Stimulated activated CD4-positive, alpha-beta T cell treated with anti-CD3 and anti-CD28 coated beads, TNF-alpha, amount 100 ng/mL, for 4 hours (primary cell): ENCODE results near the gene FIGNL1.

Experiments used
- DNase-seq, 3 experiments: peaks; one replicate each; pipeline ENCODE4 v3.0.0-alpha.2; 2020; ENCODE audit warnings: low read depth in 3 of 3

The FIGNL1 gene

DNA sequence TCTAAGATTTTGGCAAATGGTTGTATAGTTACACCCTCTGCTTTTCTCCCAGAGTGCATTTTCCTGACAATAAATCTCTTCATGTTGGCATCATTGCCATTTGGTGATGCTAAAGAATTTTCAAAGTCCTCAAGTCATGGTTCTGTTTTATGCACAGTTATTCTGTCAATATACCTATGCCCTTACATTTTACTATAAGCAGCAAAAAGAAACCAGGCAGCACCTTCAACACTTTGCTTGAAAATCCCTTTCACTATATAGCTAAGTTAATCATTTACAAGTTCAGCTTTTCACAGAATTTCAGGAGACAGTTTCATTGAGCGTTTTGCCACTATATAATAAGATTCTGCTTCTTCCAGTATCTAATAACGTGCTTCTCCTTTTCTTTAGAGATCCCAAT, 22.6 kb downstream of the FIGNL1 start:
- DNase-seq = no peak

DNA sequence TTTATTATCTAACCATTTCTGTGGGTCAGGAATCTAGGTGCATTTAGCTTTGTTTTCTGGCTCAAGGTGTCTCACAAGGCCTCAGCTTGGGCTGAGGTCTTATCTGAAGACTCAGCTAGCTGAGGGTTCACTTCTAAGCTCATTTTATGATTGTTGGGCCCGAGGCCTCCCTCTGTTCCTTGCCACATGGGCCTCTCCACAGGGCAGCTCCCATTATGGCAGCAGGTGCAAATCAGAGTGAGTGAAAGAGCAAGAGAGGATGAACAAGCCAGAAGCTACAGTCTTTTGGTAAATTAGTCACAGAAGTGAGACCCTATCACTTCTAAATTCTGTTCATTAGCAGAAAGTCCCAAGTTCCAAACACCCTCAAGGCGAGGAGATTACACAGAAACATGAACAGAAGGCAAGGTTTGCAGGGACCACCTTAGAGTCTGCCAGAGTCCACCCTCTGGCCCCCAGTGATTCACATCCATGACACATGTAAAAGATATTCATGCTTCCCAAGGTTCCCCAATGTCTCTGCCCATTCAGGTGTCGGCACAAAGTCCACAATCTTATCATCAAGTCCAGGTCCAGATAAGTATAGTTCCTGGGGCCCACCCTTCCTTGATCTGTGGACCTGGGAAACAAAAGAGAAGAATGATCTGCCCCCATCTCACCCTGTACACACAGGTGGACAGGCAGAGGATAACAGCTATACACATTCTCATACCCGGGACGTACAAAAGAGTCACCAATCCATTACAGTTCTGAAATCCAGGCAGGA, 23.7 kb downstream of the FIGNL1 start:
- DNase-seq = no peak

DNA sequence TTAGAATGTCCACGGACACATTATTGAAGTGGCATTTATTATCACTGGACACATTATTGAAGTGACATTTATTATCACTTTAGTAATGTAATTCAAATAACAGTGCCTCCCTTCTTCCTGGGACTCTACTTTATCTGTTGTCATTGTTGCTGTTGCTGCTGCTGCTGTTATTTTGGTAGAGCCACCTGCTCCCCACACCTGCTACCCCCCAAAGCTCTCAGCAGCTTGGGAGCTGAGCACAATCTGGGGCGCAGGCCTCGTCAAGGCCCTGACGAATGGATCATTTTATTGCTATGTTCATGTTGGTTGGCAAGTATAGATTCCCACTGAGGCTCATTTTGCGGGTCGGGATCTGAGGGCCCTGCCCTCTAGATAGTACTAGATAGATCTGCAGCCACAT, 24.8 kb downstream of the FIGNL1 start:
- DNase-seq = no peak

DNA sequence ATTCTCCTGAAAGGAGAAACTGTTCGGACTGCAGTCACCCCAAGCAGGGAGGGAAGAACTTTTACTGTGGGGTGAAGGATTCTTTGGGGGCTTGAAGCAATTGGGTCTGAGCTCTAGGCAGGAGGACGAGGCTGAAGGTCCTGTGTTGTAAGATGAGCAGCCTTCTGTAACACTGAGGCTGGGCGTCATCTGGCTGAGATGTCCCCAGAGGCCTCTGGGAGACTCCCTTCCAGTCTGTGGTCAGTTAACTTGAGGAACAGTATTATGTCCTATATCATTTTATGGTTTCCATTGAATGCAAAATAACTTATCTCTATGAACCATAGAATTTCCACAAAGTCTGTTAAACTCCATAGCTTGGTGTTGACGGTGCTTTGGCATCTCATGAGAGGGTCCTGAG, 26.3 kb downstream of the FIGNL1 start:
- DNase-seq = no peak

DNA sequence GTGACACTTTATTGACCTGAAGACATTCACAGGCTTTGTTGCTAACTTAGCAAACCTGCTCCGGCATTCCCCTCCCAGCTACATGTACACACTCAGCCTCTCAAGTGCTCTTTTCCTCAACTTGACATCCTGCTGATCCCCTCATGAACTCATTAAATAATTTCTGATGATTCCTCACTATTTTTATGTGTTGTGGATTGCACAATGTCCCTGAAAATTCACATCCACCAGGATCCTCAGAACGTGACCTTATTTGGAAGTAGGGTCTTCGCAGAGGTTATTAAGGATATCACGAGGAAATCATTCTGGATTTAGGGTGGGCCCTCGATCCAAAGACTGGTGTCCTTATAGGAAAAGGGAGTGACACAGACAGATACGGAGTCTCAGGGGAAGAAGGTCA, 27.3 kb downstream of the FIGNL1 start:
- no peak for DNase-seq

DNA sequence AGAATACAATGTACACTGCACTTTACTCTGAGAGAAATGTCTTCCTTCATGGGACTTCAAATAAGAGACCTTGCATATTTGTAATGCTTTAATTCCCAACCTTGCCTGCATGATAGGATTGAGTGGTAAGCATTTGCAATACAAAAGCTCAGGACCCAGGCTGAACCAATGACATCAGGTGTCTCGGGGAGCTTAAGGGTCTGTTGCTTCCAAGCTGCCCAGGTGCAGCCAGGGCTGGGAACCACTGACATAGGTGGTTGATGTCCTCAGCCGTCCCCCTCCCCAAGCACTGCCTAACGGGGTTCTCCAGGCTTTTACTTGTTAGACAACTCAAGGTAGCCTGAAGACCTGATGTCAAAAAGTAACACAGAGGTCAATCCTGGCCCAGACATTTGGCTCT, 29.1 kb downstream of the FIGNL1 start:
- no peak for DNase-seq

DNA sequence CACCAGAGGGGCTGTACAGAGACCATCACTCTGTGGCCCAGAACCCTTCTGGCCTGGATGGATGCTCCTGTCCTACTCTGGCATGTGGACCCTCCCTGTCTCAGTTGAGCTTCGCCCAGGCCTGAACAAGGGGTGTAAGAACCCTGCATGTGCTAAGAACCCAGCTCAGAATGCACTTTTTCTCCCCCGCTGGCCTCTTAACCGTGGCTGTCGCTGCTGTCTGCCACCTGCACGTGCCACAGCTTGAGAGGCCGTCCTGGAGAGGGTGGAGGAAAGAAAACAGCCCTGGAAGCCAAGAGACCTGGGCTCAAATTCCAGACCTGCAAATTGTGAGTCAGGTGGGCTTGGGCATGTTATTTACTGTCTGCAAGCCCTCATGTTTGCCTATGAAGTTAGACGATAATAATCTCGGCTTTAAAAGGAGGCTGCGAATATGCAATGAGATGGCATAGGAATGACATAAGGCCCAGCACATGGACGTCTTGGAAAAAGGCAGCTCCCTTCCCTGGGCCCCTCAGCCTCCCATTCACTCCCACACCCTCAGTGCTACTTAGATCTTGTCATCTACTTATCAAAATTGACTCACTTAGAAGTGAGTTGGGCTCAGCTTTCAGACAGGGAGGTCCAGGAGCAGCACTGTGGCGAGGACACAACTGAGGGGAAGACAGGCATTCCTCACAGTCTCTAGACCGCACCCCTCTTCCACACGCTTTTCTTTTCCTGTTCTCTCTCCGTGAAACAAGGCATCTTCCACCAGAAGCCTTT, 31.4 kb downstream of the FIGNL1 start:
- no peak for DNase-seq

DNA sequence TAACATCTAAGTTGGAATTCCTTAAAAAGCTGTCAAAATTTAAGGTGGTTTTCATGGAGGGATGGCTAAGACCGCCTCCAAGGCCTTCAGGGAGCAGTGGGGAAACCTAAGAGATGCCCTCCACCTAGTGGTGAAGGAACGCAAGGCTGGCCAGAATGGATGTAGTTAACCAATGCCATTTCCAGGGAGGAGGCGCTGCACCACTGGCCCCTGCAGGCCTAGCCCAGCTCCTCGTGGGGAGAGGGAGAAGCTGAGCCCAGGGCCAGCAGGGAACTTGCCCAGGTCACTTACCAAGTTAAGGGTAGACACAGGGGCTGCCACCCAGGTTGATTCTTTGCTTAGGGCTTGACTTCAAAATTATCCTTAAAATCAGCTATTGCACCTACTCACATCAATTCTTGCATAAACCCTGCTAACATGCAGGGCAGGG, 32.0 kb downstream of the FIGNL1 start:
- DNase-seq = peak; percentile 36 to 56 (median 40)

DNA sequence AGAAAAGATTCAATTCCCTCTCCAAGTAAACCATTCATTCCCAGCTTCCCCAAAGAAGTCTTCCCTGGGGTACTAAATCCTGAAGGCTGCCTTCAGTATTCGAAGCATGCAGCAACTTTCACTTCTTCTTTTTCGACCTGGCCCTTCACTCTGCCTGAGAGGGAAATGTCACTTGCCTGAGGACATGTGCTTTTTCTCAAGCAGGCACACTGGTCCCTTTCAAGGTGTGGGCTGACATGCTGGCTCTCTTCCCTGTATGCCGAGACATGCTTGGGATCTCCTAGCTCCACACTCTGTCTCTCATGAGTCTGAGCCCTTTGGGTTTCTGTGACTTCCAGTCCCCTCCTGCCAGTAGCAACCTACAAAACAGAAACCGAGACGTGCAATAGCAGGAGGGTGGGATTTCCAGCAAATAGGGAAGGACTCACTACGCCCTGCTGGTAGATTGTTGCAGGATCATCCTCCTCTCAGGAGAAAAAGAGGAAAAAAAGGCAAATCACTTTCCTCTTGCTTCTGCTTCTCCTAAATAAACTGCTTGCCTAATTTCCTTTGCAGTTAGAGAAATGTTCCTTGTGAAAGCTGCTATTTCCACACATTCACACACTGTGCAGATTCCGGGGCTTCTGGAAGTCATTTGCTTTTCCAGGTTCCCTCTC, 33.5 kb downstream of the FIGNL1 start:
- no peak for DNase-seq

DNA sequence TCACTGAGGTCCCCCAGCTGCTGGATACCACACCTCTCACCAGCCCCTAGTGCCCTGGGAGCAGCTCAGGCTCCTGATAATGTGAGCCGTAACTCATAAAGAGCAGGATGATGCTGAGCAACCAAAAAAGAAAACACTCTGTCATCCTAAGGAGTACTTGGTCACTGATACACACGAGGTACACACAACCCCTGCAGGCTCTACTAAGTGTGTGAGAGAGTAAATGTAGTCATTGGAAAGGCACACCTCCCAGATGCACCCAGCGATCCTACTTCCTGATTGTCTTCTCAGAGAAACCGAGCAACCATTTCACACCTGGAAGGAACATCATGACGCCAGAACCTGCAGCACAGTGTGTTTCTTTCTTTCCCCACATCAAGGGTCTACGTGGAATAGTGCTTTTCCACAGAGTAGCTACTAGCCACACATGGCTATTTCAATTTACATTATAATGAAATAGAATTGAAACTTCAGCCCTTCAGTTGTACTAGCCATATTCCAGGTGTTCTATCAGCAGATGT, 34.2 kb downstream of the FIGNL1 start:
- no peak for DNase-seq

DNA sequence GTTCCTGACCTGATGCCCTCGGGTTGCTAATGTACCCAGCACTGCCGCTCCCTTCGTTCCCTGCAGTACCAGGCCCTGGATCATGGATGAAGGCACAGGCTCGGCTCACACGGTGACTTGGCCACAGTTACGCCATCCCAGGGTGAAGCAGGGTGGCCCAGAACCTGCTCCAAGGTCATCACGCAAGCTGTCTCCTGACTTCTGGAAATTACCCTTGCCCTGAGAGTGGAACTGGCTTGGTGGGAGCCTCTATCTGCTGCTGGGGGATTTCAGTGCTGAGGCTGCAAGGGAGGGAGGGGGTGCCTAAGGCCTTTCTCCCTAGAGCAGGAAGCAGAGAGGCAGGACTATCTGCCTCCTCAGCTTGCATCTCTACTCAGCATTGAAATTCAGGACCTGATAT, 36.6 kb downstream of the FIGNL1 start:
- no peak for DNase-seq

DNA sequence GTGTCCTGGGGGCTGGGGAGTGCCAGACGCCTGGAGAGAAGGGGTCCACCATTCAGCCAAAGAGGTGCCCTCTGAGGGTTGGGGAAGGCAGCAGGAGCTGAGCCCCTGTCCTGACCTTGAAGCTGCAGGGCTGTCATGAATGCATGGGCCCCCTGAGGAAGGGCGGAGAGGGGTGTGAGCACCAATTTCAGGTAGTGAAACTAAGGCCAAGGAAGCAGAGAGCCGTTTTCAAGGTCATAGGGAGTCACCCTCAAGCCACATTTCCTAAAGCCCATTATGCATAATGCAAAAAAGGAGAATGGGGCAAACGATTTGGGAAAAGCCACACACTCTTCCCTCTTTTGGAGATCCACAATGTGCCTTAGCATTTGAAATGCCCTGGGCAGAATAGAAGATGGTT, 37.2 kb downstream of the FIGNL1 start:
- no peak for DNase-seq

DNA sequence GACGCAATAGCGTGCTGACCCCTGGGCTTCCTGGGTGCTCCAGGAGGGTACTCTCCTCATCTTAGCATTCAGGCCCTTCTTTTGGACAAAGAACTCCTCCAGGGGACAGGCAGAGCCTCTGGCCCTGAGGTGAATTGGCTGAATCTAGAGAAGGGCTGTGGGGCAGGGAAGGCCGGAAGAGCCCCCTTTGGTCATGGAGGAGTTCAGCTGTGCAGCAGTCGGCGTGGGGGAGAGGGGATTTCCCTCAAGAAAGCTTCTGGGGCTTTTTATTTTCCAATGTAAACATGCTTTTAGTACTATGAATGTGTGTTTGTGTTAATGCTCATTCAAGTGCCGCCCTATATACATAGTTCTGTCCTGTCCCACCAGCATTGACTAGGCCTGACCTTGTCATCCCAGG, 38.8 kb downstream of the FIGNL1 start:
- DNase-seq = no peak

DNA sequence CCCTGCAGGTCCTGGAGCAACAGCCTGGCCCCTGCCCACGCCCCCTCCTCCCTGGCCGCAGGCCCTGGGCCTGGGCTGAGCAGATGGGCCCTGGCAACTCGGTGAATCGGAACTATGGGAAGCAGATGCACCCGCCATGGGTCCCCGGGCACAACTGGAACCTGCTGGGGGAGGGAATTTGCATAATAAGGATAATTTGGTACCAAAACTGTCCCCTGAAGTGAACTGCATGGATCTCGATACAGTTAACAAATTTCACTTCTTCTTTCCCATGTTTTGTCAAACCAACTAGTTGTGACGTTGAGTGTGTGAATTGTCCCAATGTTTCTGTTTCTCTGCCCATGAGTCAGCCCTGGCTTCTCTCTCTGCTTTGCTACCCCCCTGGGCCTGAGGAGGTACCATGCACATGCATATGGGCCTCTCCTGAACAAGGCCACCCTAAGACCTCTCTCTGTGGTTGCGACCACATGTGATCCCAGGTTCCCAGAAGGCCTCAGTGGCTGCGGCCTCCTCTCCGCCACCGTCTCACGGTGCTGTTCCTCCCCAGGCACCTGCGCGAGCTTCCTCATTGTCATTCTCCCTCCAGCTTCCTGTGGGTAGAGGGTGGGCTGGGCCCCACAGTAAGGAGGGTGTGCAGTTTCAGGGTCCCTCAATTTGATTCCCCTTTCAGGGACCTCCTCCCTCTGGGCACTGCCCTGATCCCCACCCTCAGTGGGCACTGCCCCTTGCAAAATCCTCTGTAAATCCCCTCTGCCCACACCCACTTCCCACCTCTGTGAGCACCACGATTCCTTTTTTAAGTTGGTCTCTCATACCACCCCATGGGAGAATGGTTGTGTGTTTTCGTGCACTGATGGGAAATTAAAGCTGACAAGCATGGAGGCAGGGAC, 40.0 kb downstream of the FIGNL1 start:
- no peak for DNase-seq

DNA sequence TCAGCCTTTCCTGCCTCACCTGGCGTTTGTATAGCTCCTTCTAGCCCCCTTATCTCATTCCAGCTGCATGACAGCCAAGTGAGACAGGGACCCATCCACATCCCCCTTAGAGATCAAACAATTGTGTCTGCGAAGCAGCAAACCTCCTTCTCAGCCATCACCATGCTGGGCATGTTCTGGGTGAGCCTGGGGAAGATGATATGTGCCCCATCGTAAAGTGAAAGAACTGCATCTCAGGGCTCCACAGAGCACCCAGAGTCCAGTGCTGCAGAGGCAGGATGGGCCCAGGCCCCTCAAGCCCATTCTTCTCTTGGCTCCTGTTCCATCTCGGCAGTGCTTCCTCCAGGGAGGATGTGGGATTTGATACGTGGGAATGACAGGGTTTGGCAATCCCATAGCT, 43.2 kb downstream of the FIGNL1 start:
- no peak for DNase-seq

DNA sequence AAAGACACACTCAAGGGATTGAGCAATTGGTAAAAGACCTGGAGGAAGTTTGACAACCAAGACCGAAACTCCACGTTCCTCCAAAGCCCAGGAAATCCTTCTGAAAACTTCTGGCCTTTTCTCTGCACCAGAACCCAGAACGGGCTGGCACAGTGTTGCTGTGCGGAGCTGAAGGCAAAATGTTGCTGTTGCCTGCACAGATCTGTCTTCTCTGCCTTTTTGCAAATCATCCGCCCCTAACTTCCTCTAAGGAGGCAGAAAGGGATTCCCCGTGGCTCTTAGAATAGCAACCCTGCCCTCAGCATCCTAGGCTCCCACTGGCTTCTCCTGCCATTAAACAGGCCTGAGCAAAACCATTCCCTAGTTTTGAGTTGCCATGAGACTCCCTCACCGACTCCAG, 44.9 kb downstream of the FIGNL1 start:
- DNase-seq = no peak

DNA sequence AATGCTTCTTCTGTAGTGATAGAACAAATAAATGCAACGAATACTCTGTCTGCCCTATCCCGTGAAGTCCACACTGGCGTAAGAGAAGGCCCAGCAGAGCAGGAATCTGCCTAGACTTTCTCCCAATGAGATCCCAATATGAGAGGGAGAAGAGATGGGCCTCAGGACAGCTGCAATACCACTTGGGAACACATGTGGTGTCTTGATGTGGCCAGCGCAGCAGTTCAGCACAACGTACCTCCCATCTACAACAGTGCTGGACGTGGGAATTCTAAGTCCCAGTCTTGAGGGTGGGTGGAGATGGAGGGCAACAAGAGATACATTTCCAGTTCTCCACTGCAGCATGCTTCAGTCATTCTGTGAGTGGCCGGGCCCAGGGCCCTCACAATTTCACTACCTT, 45.8 kb downstream of the FIGNL1 start:
- no peak for DNase-seq

DNA sequence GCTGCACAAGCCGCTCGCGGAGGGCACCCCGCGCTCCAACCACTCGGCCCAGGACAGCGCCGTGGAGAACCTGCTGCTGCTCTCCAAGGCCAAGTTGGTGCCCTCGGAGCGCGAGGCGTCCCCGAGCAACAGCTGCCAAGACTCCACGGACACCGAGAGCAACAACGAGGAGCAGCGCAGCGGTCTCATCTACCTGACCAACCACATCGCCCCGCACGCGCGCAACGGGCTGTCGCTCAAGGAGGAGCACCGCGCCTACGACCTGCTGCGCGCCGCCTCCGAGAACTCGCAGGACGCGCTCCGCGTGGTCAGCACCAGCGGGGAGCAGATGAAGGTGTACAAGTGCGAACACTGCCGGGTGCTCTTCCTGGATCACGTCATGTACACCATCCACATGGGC, 50.0 kb downstream of the FIGNL1 start:
- DNase-seq = no peak

DNA sequence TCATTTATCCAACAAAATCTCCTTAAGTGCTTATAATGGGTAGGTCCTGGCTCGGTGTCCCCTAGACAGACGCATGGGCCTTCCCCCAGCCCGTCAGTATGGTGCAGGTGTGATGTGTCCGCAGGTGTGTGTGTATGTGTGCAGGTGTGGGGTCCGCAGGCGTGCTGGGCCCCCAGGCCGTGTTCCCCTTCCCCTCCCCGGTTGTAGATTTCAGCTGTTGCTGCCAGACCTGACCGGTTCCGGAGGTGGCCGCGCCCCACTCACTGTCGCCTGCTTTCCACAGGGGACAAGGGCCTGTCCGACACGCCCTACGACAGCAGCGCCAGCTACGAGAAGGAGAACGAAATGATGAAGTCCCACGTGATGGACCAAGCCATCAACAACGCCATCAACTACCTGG, 50.5 kb downstream of the FIGNL1 start:
- no peak for DNase-seq

DNA sequence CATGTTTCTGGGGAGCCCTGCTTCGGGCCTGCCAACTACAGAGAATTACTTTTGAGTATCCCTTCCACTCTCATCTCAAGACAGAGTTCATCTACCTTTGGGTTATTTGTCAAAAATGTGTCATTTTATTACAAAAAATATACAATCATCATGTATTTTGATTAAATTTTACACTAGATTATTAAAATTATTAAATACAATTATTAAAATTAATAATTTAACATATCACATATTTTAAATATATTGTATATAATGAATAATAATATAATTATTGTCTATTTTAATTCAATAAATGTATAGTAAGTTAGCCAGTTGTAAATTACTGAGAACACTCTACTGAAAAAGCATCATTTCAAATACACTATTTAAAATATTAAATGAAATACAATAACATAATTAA, 50.9 kb downstream of the FIGNL1 start:
- no peak for DNase-seq

DNA sequence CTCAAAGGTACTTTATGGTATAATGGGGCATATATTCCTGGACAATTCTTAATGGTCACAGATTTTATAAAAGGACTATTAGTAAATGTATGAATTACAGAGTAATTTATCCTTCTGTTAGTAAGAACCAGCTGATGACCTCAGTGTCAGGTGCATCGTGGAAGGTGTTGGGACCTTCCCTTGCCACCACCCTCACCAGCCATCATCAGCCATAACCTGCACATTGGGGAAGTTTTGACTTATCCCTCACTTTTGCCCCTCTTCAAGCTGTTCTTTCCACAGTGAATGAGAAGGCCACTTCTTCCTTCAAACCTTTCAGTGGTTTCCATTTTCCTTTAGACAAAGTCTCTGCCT, 52.2 kb downstream of the FIGNL1 start:
- no peak for DNase-seq
